ENCODE measurements around the gene SLC25A38. TPM values are rescaled to one million over a fixed set of nuclear protein-coding genes. Genes with fewer than 3 reads are reported as not detected.

SLC25A38 gene
- total and polyA plus RNA-seq, 2 experiments from 2014 or later = 19.8 to 61.9 TPM

GRCh38 chr3:39358333-39358732 is 24.8 kb upstream of the SLC25A38 start:
- H3K4me3 Mint-ChIP-seq = no peak overlapping the region
- H3K4me1 Mint-ChIP-seq = no peaks in the 10 kb centered on the region
- ATAC-seq = no peak

More at GRCh38 chr3:39358333-39358732, 24.8 kb upstream of the SLC25A38 start:
- no peak overlapping the region for H3K4me2 ChIP-seq
- H3K79me2 ChIP-seq (replicated peaks; ENCODE audit: insufficient read depth) = no peaks in the 10 kb centered on the region
- no peaks in the 10 kb centered on the region for H3K27me3 ChIP-seq (ENCODE audit: insufficient read depth)
- H3K9me2 ChIP-seq (ENCODE audit: insufficient read depth) = no peaks in the 10 kb centered on the region
- H3K9me3 Mint-ChIP-seq = no peaks in the 10 kb centered on the region
- H3K27me3 Mint-ChIP-seq (ENCODE audit: insufficient read depth, low read depth, poor library complexity) = no peaks in the 10 kb centered on the region
- H3K36me3 ChIP-seq (ENCODE audit: insufficient read depth) = no peaks in the 10 kb centered on the region
- DNase-seq (ENCODE audit: low spot score) = no peak
- no peaks in the 10 kb centered on the region for H3K36me3 Mint-ChIP-seq (ENCODE audit: low read depth)
- TF ChIP-seq NANOG (IDR thresholded peaks at IDR 0.05; ENCODE audit: borderline replicate concordance) = no peak
- TF ChIP-seq ZNF114 (CRISPR knock-in tag; IDR thresholded peaks at IDR 0.05) = no peak
- no peak for TF ChIP-seq STAT1 (IDR thresholded peaks at IDR 0.05; ENCODE audit: unreplicated experiment)
- TF ChIP-seq ZNF331 (CRISPR knock-in tag; IDR thresholded peaks at IDR 0.05; ENCODE audit: low read depth) = no peak
- TF ChIP-seq, protein P1, sequence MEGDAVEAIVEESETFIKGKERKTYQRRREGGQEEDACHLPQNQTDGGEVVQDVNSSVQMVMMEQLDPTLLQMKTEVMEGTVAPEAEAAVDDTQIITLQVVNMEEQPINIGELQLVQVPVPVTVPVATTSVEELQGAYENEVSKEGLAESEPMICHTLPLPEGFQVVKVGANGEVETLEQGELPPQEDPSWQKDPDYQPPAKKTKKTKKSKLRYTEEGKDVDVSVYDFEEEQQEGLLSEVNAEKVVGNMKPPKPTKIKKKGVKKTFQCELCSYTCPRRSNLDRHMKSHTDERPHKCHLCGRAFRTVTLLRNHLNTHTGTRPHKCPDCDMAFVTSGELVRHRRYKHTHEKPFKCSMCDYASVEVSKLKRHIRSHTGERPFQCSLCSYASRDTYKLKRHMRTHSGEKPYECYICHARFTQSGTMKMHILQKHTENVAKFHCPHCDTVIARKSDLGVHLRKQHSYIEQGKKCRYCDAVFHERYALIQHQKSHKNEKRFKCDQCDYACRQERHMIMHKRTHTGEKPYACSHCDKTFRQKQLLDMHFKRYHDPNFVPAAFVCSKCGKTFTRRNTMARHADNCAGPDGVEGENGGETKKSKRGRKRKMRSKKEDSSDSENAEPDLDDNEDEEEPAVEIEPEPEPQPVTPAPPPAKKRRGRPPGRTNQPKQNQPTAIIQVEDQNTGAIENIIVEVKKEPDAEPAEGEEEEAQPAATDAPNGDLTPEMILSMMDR (conservative IDR thresholded peaks at IDR 0.05; ENCODE audit: low read depth in 2 of 2) = no peak
- no peak for TF ChIP-seq JUNB (IDR thresholded peaks at IDR 0.05; ENCODE audit: unreplicated experiment)
- no peak for TF ChIP-seq REST (IDR thresholded peaks at IDR 0.05; ENCODE audit: unreplicated experiment)
- TF ChIP-seq, protein P2, sequence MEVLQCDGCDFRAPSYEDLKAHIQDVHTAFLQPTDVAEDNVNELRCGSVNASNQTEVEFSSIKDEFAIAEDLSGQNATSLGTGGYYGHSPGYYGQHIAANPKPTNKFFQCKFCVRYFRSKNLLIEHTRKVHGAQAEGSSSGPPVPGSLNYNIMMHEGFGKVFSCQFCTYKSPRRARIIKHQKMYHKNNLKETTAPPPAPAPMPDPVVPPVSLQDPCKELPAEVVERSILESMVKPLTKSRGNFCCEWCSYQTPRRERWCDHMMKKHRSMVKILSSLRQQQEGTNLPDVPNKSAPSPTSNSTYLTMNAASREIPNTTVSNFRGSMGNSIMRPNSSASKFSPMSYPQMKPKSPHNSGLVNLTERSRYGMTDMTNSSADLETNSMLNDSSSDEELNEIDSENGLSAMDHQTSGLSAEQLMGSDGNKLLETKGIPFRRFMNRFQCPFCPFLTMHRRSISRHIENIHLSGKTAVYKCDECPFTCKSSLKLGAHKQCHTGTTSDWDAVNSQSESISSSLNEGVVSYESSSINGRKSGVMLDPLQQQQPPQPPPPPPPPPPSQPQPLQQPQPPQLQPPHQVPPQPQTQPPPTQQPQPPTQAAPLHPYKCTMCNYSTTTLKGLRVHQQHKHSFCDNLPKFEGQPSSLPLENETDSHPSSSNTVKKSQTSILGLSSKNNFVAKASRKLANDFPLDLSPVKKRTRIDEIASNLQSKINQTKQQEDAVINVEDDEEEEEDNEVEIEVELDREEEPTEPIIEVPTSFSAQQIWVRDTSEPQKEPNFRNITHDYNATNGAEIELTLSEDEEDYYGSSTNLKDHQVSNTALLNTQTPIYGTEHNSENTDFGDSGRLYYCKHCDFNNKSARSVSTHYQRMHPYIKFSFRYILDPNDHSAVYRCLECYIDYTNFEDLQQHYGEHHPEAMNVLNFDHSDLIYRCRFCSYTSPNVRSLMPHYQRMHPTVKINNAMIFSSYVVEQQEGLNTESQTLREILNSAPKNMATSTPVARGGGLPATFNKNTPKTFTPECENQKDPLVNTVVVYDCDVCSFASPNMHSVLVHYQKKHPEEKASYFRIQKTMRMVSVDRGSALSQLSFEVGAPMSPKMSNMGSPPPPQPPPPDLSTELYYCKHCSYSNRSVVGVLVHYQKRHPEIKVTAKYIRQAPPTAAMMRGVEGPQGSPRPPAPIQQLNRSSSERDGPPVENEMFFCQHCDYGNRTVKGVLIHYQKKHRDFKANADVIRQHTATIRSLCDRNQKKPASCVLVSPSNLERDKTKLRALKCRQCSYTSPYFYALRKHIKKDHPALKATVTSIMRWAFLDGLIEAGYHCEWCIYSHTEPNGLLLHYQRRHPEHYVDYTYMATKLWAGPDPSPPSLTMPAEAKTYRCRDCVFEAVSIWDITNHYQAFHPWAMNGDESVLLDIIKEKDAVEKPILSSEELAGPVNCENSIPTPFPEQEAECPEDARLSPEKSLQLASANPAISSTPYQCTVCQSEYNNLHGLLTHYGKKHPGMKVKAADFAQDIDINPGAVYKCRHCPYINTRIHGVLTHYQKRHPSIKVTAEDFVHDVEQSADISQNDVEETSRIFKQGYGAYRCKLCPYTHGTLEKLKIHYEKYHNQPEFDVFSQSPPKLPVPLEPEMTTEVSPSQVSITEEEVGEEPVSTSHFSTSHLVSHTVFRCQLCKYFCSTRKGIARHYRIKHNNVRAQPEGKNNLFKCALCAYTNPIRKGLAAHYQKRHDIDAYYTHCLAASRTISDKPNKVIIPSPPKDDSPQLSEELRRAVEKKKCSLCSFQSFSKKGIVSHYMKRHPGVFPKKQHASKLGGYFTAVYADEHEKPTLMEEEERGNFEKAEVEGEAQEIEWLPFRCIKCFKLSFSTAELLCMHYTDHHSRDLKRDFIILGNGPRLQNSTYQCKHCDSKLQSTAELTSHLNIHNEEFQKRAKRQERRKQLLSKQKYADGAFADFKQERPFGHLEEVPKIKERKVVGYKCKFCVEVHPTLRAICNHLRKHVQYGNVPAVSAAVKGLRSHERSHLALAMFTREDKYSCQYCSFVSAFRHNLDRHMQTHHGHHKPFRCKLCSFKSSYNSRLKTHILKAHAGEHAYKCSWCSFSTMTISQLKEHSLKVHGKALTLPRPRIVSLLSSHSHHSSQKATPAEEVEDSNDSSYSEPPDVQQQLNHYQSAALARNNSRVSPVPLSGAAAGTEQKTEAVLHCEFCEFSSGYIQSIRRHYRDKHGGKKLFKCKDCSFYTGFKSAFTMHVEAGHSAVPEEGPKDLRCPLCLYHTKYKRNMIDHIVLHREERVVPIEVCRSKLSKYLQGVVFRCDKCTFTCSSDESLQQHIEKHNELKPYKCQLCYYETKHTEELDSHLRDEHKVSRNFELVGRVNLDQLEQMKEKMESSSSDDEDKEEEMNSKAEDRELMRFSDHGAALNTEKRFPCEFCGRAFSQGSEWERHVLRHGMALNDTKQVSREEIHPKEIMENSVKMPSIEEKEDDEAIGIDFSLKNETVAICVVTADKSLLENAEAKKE (CRISPR knock-in tag; IDR thresholded peaks at IDR 0.05) = no peak
- TF ChIP-seq ETS1 (IDR thresholded peaks at IDR 0.05) = no peak
- TF ChIP-seq CREB1 (CRISPR knock-in tag; IDR thresholded peaks at IDR 0.05; ENCODE audit: low read depth) = no peak
- TF ChIP-seq EZH2 (IDR thresholded peaks at IDR 0.05; ENCODE audit: low read depth, unreplicated experiment) = no peak
- TF ChIP-seq POLR2AphosphoS5 (IDR thresholded peaks at IDR 0.05; ENCODE audit: low read depth) = no peak
- no peak for TF ChIP-seq EZH2phosphoT487 (IDR thresholded peaks at IDR 0.05; ENCODE audit: unreplicated experiment)
- H3K27ac Mint-ChIP-seq = no peak overlapping the region
- H3K4me1 ChIP-seq (ENCODE audit: insufficient read depth) = no peaks in the 10 kb centered on the region
- H3F3A ChIP-seq (replicated peaks; ENCODE audit: low read depth) = no peaks in the 10 kb centered on the region
- H3K4me3 ChIP-seq = no peak overlapping the region
- H2AFZ ChIP-seq = no peak overlapping the region
- H4K20me1 ChIP-seq (replicated peaks; ENCODE audit: insufficient read depth) = no peaks in the 10 kb centered on the region
- H3K27ac ChIP-seq (ENCODE audit: low read depth) = no peak overlapping the region
